CD4-positive, alpha-beta T cell treated with Interleukin-6 for 4 hours (primary cell): Measurements from ENCODE around the gene SFMBT1.

Experiments used
- DNase-seq: peaks from one replicate; pipeline ENCODE4 v3.0.0-alpha.2; 2020; ENCODE audit warnings: mixed read lengths

SFMBT1 gene

GRCh38 chr3:52880474-52880873, 165.4 kb downstream of the SFMBT1 start:
- DNase-seq: no peak

GRCh38 chr3:52880047-52880446, 165.8 kb downstream of the SFMBT1 start:
- DNase-seq: no peak

GRCh38 chr3:52879581-52879980, 166.3 kb downstream of the SFMBT1 start:
- DNase-seq: no peak

- no peak for DNase-seq
Measured at GRCh38 chr3:52879090-52879489, 166.8 kb downstream of the SFMBT1 start.

GRCh38 chr3:52877085-52877484, 168.8 kb downstream of the SFMBT1 start:
- no peak for DNase-seq

GRCh38 chr3:52874864-52875587, 170.8 kb downstream of the SFMBT1 start:
- DNase-seq: peak; percentile 19

GRCh38 chr3:52874160-52874701, 171.6 kb downstream of the SFMBT1 start:
- DNase-seq: no peak

GRCh38 chr3:52873433-52874159, 172.3 kb downstream of the SFMBT1 start:
- no peak for DNase-seq

- DNase-seq: no peak
Measured at GRCh38 chr3:52872245-52872644, 173.6 kb downstream of the SFMBT1 start.

- no peak for DNase-seq
Measured at GRCh38 chr3:52871761-52872160, 174.1 kb downstream of the SFMBT1 start.

- DNase-seq: no peak
Measured at GRCh38 chr3:52870471-52870870, 175.4 kb downstream of the SFMBT1 start.

- no peak for DNase-seq
Measured at GRCh38 chr3:52866427-52866826, 179.4 kb downstream of the SFMBT1 start.

GRCh38 chr3:52865994-52866393, 179.9 kb downstream of the SFMBT1 start:
- no peak for DNase-seq

- no peak for DNase-seq
Measured at GRCh38 chr3:52860424-52860768, 185.5 kb downstream of the SFMBT1 start.

- DNase-seq: no peak
Measured at GRCh38 chr3:52859686-52860423, 186.0 kb downstream of the SFMBT1 start.

- DNase-seq: no peak
Measured at GRCh38 chr3:52857864-52858263, 188.0 kb downstream of the SFMBT1 start.

- DNase-seq: no peak
Measured at GRCh38 chr3:52857133-52857532, 188.7 kb downstream of the SFMBT1 start.

GRCh38 chr3:52856666-52857065, 189.2 kb downstream of the SFMBT1 start:
- DNase-seq: no peak

- no peak for DNase-seq
Measured at GRCh38 chr3:52854013-52854412, 191.9 kb downstream of the SFMBT1 start.
